ENCODE results near the gene RALGAPB.

DNA sequence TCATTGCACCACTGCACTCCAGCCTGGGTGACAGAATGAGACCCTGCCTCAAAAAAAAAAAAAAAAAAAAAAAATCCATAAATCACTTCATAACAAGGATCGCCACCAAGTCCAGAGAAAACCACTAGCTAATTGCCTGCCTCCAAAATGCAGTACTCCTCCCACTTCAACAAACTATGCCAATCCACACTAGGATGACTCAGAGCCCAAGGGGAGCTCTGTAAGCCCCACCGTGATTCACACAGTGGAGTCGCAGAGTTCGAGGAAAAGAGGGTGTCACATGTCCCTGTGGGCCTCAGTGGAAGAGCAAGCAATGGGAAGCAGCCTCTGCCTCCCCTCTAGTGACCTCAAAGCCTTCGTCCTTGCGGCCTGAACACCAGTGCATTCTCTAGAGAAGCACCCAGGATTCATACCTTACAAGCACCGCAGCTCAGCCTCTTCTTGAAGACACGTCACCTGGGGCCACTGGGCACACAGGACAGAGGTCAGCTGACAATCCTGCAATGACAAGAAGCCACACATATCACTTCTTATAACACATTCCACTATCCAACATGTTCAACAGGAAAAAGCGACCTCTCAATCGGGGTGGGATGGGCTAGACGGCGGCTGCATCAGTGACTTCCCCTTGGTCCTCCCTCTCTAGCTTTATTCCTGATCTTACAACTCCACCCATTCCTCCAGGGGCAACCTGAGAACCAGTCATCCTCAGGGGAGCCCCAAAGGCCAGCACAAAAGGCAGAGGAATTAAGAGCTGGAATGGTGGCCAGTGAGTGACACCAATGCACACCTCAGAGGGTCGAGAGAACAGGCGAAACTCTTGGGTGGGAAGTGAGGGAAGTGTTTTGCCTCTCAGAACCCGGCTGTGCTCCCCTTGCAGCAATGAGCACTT lies 46.4 kb upstream of the RALGAPB start:
- TF ChIP-seq, protein P1, sequence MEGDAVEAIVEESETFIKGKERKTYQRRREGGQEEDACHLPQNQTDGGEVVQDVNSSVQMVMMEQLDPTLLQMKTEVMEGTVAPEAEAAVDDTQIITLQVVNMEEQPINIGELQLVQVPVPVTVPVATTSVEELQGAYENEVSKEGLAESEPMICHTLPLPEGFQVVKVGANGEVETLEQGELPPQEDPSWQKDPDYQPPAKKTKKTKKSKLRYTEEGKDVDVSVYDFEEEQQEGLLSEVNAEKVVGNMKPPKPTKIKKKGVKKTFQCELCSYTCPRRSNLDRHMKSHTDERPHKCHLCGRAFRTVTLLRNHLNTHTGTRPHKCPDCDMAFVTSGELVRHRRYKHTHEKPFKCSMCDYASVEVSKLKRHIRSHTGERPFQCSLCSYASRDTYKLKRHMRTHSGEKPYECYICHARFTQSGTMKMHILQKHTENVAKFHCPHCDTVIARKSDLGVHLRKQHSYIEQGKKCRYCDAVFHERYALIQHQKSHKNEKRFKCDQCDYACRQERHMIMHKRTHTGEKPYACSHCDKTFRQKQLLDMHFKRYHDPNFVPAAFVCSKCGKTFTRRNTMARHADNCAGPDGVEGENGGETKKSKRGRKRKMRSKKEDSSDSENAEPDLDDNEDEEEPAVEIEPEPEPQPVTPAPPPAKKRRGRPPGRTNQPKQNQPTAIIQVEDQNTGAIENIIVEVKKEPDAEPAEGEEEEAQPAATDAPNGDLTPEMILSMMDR (IDR thresholded peaks at IDR 0.05; ENCODE audit: insufficient read depth, low read length, poor library complexity, severe bottlenecking): no peak
- no peak for TF ChIP-seq EZH2phosphoT487 (conservative IDR thresholded peaks at IDR 0.05; ENCODE audit: low read length)
